Kidney (tissue), 14 donors: ENCODE measurements around the gene TOMT. TPM values are rescaled to one million over a fixed set of nuclear protein-coding genes. Genes with fewer than 3 reads are reported as not detected.

Source experiments
- DNase-seq, 5 donors: peaks; one replicate each; pipeline ENCODE4 v3.0.0-alpha.2; 2013 to 2020
- FAIRE-seq: peaks from 2 replicates; lab custom pipeline; 2012; peaks lifted over from hg19 to GRCh38; lab: Jason Lieb, UNC
- H3K27ac ChIP-seq, 2 donors: one replicate each; pipeline ENCODE4 v1.7.0; 2013; ENCODE audit warnings: low read depth in 2 of 2, low read length in 2 of 2, inconsistent platforms in 1 of 2
- H3K27me3 ChIP-seq: one replicate; pipeline ENCODE4 v1.7.1; 2013; ENCODE audit warnings: low read length, inconsistent platforms; ENCODE audit not compliant: control insufficient read depth, insufficient read depth
- H3K36me3 ChIP-seq, 3 donors: one replicate each; pipeline versions ENCODE4 v1.7.0 to v1.7.1; 2013; ENCODE audit warnings: low read length in 3 of 3, control low read depth in 1 of 3, inconsistent platforms in 1 of 3; ENCODE audit not compliant: insufficient read depth in 3 of 3, control insufficient read depth in 2 of 3
- H3K4me1 ChIP-seq, 3 donors: one replicate each; pipeline versions ENCODE4 v1.7.0 to v1.7.1; 2013; ENCODE audit warnings: low read length in 3 of 3, inconsistent platforms in 1 of 3, low read depth in 1 of 3; ENCODE audit not compliant: control insufficient read depth in 2 of 3, insufficient read depth in 2 of 3
- H3K4me3 ChIP-seq, 3 donors: one replicate each; pipeline versions ENCODE4 v1.7.0 to v1.8.1; 2013; ENCODE audit warnings: low read length in 3 of 3, control low read depth in 1 of 3, inconsistent platforms in 1 of 3
- H3K9ac ChIP-seq, 3 donors: one replicate each; pipeline versions ENCODE4 v1.7.0 to v1.7.1; 2013; ENCODE audit warnings: low read length in 3 of 3, control low read depth in 1 of 3, inconsistent platforms in 1 of 3
- H3K9me3 ChIP-seq, 3 donors: one replicate each; pipeline versions ENCODE4 v1.7.0 to v1.7.1; 2013; ENCODE audit warnings: low read length in 3 of 3, control low read depth in 1 of 3, inconsistent platforms in 1 of 3; ENCODE audit not compliant: control insufficient read depth in 2 of 3, insufficient read depth in 1 of 3
- CTCF ChIP-seq: IDR thresholded peaks from 3 replicates; pipeline ENCODE4 v1.5.1; 2012; ENCODE audit warnings: mild to moderate bottlenecking, moderate library complexity, borderline replicate concordance; ENCODE audit not compliant: insufficient read depth; ENCODE audit errors: extremely low read depth
- intact Hi-C: fragments of 100-400 bp; cut with DNase I; formaldehyde crosslinking; loops from one replicate; pipeline ENCODE4 v1.11.1; 2022
- polyA plus RNA-seq: library from polyadenylated mRNA; stranded (reverse); fragments of 350-450 nt; fragmentation: Illumina TruSeq; extraction: RNeasy Lipid Tissue Mini Kit (QIAGEN cat#74804); gene quantifications from one replicate; pipeline ENCODE4 v1.2.3, GENCODE V29; 2014; ENCODE audit warnings: low read depth, low replicate concordance; ENCODE audit not compliant: insufficient read depth
- total RNA-seq: library from RNA; stranded (reverse); fragmentation: NEBNext Ultra II Directional; extraction: Animal tissue kit (Norgen Biotek cat#: 25700); gene quantifications from one replicate; pipeline ENCODE4 v1.2.1, GENCODE V29; 2021
- donor health status: control.
- donor health status: control.
- donor health status: control.
- donor health status: control.
- donor health status: control.
- donor health status: DM: yes; HTN: yes; CAD: no.
- donor health status: Normal renal cell carcinoma (clear cell type).

The TOMT gene
- total and polyA plus RNA-seq, 2 donors from 2014 or later, result not detected

- no peaks in the 10 kb centered on the region for H3K9me3 ChIP-seq
- no peak for DNase-seq
- no peaks in the 10 kb centered on the region for H3K27me3 ChIP-seq
- H3K4me3 ChIP-seq, result no peak overlapping the region
- peaks cover 0 to 29% (median 13%) of the 10 kb centered on the region in 3 donors for H3K4me1 ChIP-seq
- FAIRE-seq, result no peak
- H3K36me3 ChIP-seq, result peaks cover 0 to 4% (median 1%) of the 10 kb centered on the region in 3 donors
- H3K27ac ChIP-seq, result no peak overlapping the region
- intact Hi-C loops, result no loop called here
- H3K9ac ChIP-seq, result no peak overlapping the region
- no peak for TF ChIP-seq CTCF
Measured at GRCh38 chr11:72066855-72067254, 38.9 kb upstream of the TOMT start.

GRCh38 chr11:72067266-72067665 is 38.5 kb upstream of the TOMT start:
- Histone ChIP-seq H3K27me3 (no peaks in the 10 kb centered on the region), H3K4me1 (peaks cover 0 to 33% (median 17%) of the 10 kb centered on the region in 3 donors), H3K9ac (no peak overlapping the region), H3K36me3 (no peaks in the 10 kb centered on the region), H3K9me3 (no peaks in the 10 kb centered on the region), H3K27ac (no peak overlapping the region), H3K4me3 (no peak overlapping the region)
- DNase-seq (no peak), FAIRE-seq (no peak)
- intact Hi-C loops, result no loop called here
- TF ChIP-seq CTCF, result no peak

GRCh38 chr11:72067676-72068075 is 38.0 kb upstream of the TOMT start:
- H3K9me3 ChIP-seq, result no peaks in the 10 kb centered on the region
- H3K27me3 ChIP-seq, result no peaks in the 10 kb centered on the region
- no peak for DNase-seq
- H3K36me3 ChIP-seq, result no peaks in the 10 kb centered on the region
- no peak overlapping the region for H3K4me3 ChIP-seq
- no peak overlapping the region for H3K27ac ChIP-seq
- no peak for TF ChIP-seq CTCF
- H3K9ac ChIP-seq, result no peak overlapping the region
- intact Hi-C loops, result no loop called here
- peaks cover 0 to 33% (median 20%) of the 10 kb centered on the region in 3 donors for H3K4me1 ChIP-seq
- FAIRE-seq, result no peak

- Histone ChIP-seq H3K27me3 (no peaks in the 10 kb centered on the region), H3K4me3 (no peak overlapping the region), H3K36me3 (no peaks in the 10 kb centered on the region), H3K9ac (peak overlapping the region in 1 of 3 donors; percentile 26), H3K9me3 (no peaks in the 10 kb centered on the region), H3K4me1 (peaks cover 0 to 33% (median 20%) of the 10 kb centered on the region in 3 donors), H3K27ac (peak overlapping the region; percentile 69 to 78)
- TF ChIP-seq CTCF, result no peak
- intact Hi-C loops, result no loop called here
- no peak for DNase-seq
- no peak for FAIRE-seq
Measured at GRCh38 chr11:72069200-72069599, 36.5 kb upstream of the TOMT start.
